Epidermal melanocyte (primary cell): ENCODE measurements around the gene N4BP3.

Source experiments
- DNase-seq: peaks from one replicate; pipeline ENCODE4 v3.0.0; 2011; ENCODE audit warnings: low spot score; ENCODE audit not compliant: insufficient read length

Gene N4BP3

GRCh38 chr5:178147406-178147805 lies 34.1 kb downstream of the N4BP3 start:
- DNase-seq, result no peak

GRCh38 chr5:178149199-178149932 lies 36.0 kb downstream of the N4BP3 start:
- no peak for DNase-seq

- no peak for DNase-seq
Observed at GRCh38 chr5:178150977-178151734, 37.8 kb downstream of the N4BP3 start.

GRCh38 chr5:178152491-178153444 lies 39.4 kb downstream of the N4BP3 start:
- no peak for DNase-seq

GRCh38 chr5:178153530-178154340 lies 40.4 kb downstream of the N4BP3 start, which contains the start of gene NHP2:
TSS of gene NHP2 (minus strand) at chr5:178153885. CDS start at chr5:178153817, 68 bp downstream.
- DNase-seq, result peak; percentile 93

- no peak for DNase-seq
Observed at GRCh38 chr5:178155065-178155464, 41.7 kb downstream of the N4BP3 start.

- DNase-seq, result no peak
Observed at GRCh38 chr5:178160176-178160575, 46.8 kb downstream of the N4BP3 start.

GRCh38 chr5:178162481-178162880 lies 49.1 kb downstream of the N4BP3 start:
- DNase-seq, result no peak

GRCh38 chr5:178163772-178164735 lies 50.7 kb downstream of the N4BP3 start:
- peak; percentile 84 for DNase-seq

GRCh38 chr5:178165581-178165980 lies 52.2 kb downstream of the N4BP3 start:
- no peak for DNase-seq

- no peak for DNase-seq
Observed at GRCh38 chr5:178170455-178170854, 57.1 kb downstream of the N4BP3 start.

GRCh38 chr5:178174456-178174855 lies 61.1 kb downstream of the N4BP3 start:
- DNase-seq, result no peak
